Loucy (cell line): Measurements from ENCODE around the gene SAMD4A.

ENCODE experiments used
- H2AFZ ChIP-seq: fragments of 200-600 bp; sonication (generic); 2 replicates; pipeline ENCODE4 v1.6.0; 2016; ENCODE audit warnings: antibody characterized with exemption, mild to moderate bottlenecking, low read length, moderate library complexity
- H3F3A ChIP-seq: fragments of 200-600 bp; 2 replicates; pipeline ENCODE4 v1.6.0; 2016; ENCODE audit warnings: antibody characterized with exemption, low read depth, mild to moderate bottlenecking
- H3K27me3 ChIP-seq: fragments of 200-600 bp; sonication (generic); 2 replicates; pipeline ENCODE4 v1.6.1; 2014; ENCODE audit warnings: low read length, mild to moderate bottlenecking; ENCODE audit not compliant: insufficient read depth, poor library complexity, severe bottlenecking
- H3K36me3 ChIP-seq: fragments of 200-600 bp; sonication (generic); 2 replicates; pipeline ENCODE4 v1.6.1; 2016; ENCODE audit warnings: low read length; ENCODE audit not compliant: insufficient read depth
- H3K4me1 ChIP-seq: fragments of 200-600 bp; sonication (generic); 2 replicates; pipeline ENCODE4 v1.5.1; 2014; ENCODE audit warnings: low read length, mild to moderate bottlenecking; ENCODE audit not compliant: insufficient read depth, poor library complexity, severe bottlenecking
- H3K4me2 ChIP-seq: fragments of 200-600 bp; sonication (generic); 2 replicates; pipeline ENCODE4 v1.6.0; 2014; ENCODE audit warnings: antibody characterized with exemption, low read length, low read depth, mild to moderate bottlenecking; ENCODE audit not compliant: poor library complexity, severe bottlenecking
- H3K4me3 ChIP-seq: fragments of 200-600 bp; sonication (generic); 2 replicates; pipeline ENCODE4 v1.5.1; 2014; ENCODE audit warnings: low read length, mild to moderate bottlenecking, mixed read lengths; ENCODE audit not compliant: poor library complexity, severe bottlenecking
- H3K79me2 ChIP-seq: fragments of 200-600 bp; sonication (generic); 2 replicates; pipeline ENCODE4 v1.6.1; 2014; ENCODE audit warnings: low read length; ENCODE audit not compliant: insufficient read depth
- H3K9ac ChIP-seq: fragments of 200-600 bp; sonication (generic); 2 replicates; pipeline ENCODE4 v1.6.0; 2014; ENCODE audit warnings: mild to moderate bottlenecking, low read depth, low read length, moderate library complexity; ENCODE audit not compliant: poor library complexity, severe bottlenecking
- H3K9me2 ChIP-seq: fragments of 200-600 bp; sonication (generic); replicated peaks from 2 replicates; pipeline ENCODE4 v1.6.1; 2016; ENCODE audit warnings: low read depth, low read length, mixed read lengths
- H3K9me3 ChIP-seq: fragments of 200-600 bp; sonication (generic); 2 replicates; pipeline ENCODE4 v1.6.1; 2014; ENCODE audit warnings: mild to moderate bottlenecking, antibody characterized with exemption, low read length, low read depth; ENCODE audit not compliant: insufficient read depth
- H4K20me1 ChIP-seq: fragments of 200-600 bp; sonication (generic); 2 replicates; pipeline ENCODE4 v1.6.0; 2014; ENCODE audit warnings: antibody characterized with exemption, low read length, mild to moderate bottlenecking; ENCODE audit not compliant: insufficient read depth, poor library complexity, severe bottlenecking
- EZH2phosphoT487 ChIP-seq: fragments of 200-600 bp; IDR thresholded peaks from 2 replicates; pipeline ENCODE4 v1.6.1; 2018; ENCODE audit warnings: antibody characterized with exemption, mild to moderate bottlenecking, moderate library complexity, borderline replicate concordance
- TF ChIP-seq, protein P1 (sequence below): fragments of 200-600 bp; sonication (generic); conservative IDR thresholded peaks from 2 replicates; pipeline ENCODE4 v1.5.1; 2014; ENCODE audit warnings: mild to moderate bottlenecking, antibody characterized with exemption, low read length

Gene SAMD4A

DNA sequence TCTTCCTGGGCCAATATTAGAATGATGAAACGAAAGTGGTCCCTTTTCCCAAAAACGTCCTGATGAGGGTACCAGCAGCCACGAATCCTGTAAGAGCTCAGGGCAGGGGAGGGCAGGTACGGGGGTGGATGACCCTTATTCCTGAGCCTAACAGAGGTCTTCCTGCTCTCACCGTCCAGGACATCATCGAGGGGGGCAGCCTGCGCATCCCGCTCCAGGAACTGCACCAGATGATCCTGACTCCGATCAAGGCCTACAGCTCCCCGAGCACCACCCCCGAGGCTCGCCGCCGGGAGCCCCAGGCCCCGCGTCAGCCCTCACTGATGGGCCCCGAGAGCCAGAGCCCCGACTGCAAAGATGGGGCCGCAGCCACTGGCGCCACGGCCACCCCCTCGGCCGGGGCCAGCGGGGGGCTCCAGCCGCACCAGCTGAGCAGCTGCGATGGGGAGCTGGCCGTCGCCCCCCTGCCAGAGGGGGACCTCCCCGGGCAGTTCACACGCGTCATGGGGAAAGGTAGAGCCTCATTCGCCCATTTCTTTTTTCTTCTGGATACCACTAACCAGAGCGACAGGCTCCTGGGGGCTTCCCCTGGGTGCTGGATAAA is 193.2 kb downstream of the SAMD4A start:
- no peak for TF ChIP-seq EZH2phosphoT487
- TF ChIP-seq, protein P1, sequence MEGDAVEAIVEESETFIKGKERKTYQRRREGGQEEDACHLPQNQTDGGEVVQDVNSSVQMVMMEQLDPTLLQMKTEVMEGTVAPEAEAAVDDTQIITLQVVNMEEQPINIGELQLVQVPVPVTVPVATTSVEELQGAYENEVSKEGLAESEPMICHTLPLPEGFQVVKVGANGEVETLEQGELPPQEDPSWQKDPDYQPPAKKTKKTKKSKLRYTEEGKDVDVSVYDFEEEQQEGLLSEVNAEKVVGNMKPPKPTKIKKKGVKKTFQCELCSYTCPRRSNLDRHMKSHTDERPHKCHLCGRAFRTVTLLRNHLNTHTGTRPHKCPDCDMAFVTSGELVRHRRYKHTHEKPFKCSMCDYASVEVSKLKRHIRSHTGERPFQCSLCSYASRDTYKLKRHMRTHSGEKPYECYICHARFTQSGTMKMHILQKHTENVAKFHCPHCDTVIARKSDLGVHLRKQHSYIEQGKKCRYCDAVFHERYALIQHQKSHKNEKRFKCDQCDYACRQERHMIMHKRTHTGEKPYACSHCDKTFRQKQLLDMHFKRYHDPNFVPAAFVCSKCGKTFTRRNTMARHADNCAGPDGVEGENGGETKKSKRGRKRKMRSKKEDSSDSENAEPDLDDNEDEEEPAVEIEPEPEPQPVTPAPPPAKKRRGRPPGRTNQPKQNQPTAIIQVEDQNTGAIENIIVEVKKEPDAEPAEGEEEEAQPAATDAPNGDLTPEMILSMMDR = no peak
- Histone ChIP-seq H2AFZ (no peak overlapping the region), H3K9ac (no peak overlapping the region), H3K9me3 (no peaks in the 10 kb centered on the region), H4K20me1 (no peaks in the 10 kb centered on the region), H3K4me3 (no peak overlapping the region), H3K9me2 (no peaks in the 10 kb centered on the region), H3K27me3 (no peaks in the 10 kb centered on the region), H3K4me1 (peaks cover 39% of the 10 kb centered on the region), H3K4me2 (no peak overlapping the region), H3K36me3 (no peaks in the 10 kb centered on the region), H3K79me2 (no peaks in the 10 kb centered on the region), H3F3A (no peaks in the 10 kb centered on the region)

GRCh38 chr14:54760866-54761575 is 194.1 kb downstream of the SAMD4A start:
- Histone ChIP-seq H3K4me3 (no peak overlapping the region), H3K79me2 (no peaks in the 10 kb centered on the region), H3K36me3 (no peaks in the 10 kb centered on the region), H4K20me1 (no peaks in the 10 kb centered on the region), H3K9ac (no peak overlapping the region), H3F3A (no peaks in the 10 kb centered on the region), H3K9me2 (no peaks in the 10 kb centered on the region), H3K4me1 (peaks cover 30% of the 10 kb centered on the region), H2AFZ (no peak overlapping the region), H3K9me3 (no peaks in the 10 kb centered on the region), H3K4me2 (no peak overlapping the region), H3K27me3 (no peaks in the 10 kb centered on the region)
- TF ChIP-seq EZH2phosphoT487 = no peak
- TF ChIP-seq, protein P1 = no peak

DNA sequence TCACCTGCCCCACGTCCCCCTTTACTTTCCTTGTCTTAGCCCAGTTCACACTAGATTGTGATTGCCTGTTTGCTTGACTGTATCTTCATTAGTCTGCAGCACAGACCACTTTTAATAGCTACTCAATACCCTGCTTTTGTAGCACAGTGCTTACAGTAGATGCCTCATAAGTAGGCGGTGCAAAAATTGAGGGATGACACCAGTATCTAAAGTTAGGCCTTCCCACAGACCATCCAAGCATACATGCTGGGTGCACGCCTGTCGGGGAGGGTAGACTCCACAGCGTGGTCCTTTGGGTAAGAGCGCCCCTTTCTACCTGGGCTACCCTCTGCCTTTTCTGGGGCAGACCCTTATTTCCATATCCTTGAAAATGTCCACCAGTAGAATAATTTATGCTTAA is 194.9 kb downstream of the SAMD4A start:
- Histone ChIP-seq H3K9ac (no peak overlapping the region), H3K4me2 (no peak overlapping the region), H3K36me3 (no peaks in the 10 kb centered on the region), H3K4me1 (peaks cover 22% of the 10 kb centered on the region), H3K79me2 (no peaks in the 10 kb centered on the region), H4K20me1 (no peaks in the 10 kb centered on the region), H2AFZ (no peak overlapping the region), H3K9me3 (no peaks in the 10 kb centered on the region), H3K9me2 (no peaks in the 10 kb centered on the region), H3K27me3 (no peaks in the 10 kb centered on the region), H3K4me3 (no peak overlapping the region), H3F3A (no peaks in the 10 kb centered on the region)
- TF ChIP-seq, protein P1 = no peak
- TF ChIP-seq EZH2phosphoT487 = no peak
